Astrocyte of the spinal cord (primary cell): ENCODE data around the gene AMOTL1.
A peak's percentile ranks its signal among the peaks of the same experiment; 100 is the strongest.

ENCODE experiments used
- DNase-seq: peaks from one replicate; pipeline ENCODE4 v3.0.0; 2011; ENCODE audit warnings: low read depth, low spot score
- H3K4me3 ChIP-seq: 2 replicates; pipeline ENCODE4 v1.5.1; 2011; ENCODE audit warnings: low read depth, mild to moderate bottlenecking, low read length, moderate library complexity
- CTCF ChIP-seq: IDR thresholded peaks from 2 replicates; pipeline ENCODE4 v1.5.1; 2012; ENCODE audit warnings: low read depth, mild to moderate bottlenecking, low read length, inconsistent platforms
- in situ Hi-C: cut with HindIII; loops from 2 replicates; pipeline ENCODE4 v1.10.0; 2017; ENCODE audit warnings: low sequenced_read_pairs

AMOTL1 gene

GRCh38 chr11:94884376-94884775 is 116.2 kb downstream of the AMOTL1 start:
- no peak for DNase-seq
- TF ChIP-seq CTCF, result no peak
- no peak overlapping the region for H3K4me3 ChIP-seq
- in situ Hi-C loops, result no loop called here

- peak; percentile 88 for DNase-seq
- H3K4me3 ChIP-seq, result no peak overlapping the region
- no peak for TF ChIP-seq CTCF
- in situ Hi-C loops, result no loop called here
These were observed 117.0 kb downstream of the AMOTL1 start for GRCh38 chr11:94885133-94885532.

GRCh38 chr11:94885581-94885980 is 117.4 kb downstream of the AMOTL1 start:
- no peak for TF ChIP-seq CTCF
- in situ Hi-C loops, result no loop called here
- DNase-seq, result no peak
- no peak overlapping the region for H3K4me3 ChIP-seq

GRCh38 chr11:94888204-94888603 is 120.0 kb downstream of the AMOTL1 start:
- in situ Hi-C loops, result no loop called here
- DNase-seq, result no peak
- no peak overlapping the region for H3K4me3 ChIP-seq
- TF ChIP-seq CTCF, result no peak

- in situ Hi-C loops, result no loop called here
- TF ChIP-seq CTCF, result no peak
- no peak overlapping the region for H3K4me3 ChIP-seq
- DNase-seq, result peak; percentile 82
These were observed 127.3 kb downstream of the AMOTL1 start for GRCh38 chr11:94895451-94895850.

GRCh38 chr11:94895971-94896370 is 127.8 kb downstream of the AMOTL1 start:
- H3K4me3 ChIP-seq, result no peak overlapping the region
- peak; percentile 73 for DNase-seq
- in situ Hi-C loops, result no loop called here
- TF ChIP-seq CTCF, result no peak

- in situ Hi-C loops, result no loop called here
- peak; percentile 64 for DNase-seq
- TF ChIP-seq CTCF, result peak; percentile 88
- no peak overlapping the region for H3K4me3 ChIP-seq
These were observed 129.2 kb downstream of the AMOTL1 start for GRCh38 chr11:94897330-94897768.
